ENCODE measurements around the gene SMOC2.

The SMOC2 gene

GRCh38 chr6:168650671-168651111 is 209.7 kb downstream of the SMOC2 start:
- DNase-seq (ENCODE audit: low read depth, low spot score) = no peak

GRCh38 chr6:168655462-168656152 is 214.6 kb downstream of the SMOC2 start:
- no peak for DNase-seq (ENCODE audit: low read depth, low spot score)

GRCh38 chr6:168658059-168658458 is 217.1 kb downstream of the SMOC2 start:
- no peak for DNase-seq (ENCODE audit: low read depth, low spot score)

- DNase-seq (ENCODE audit: low read depth, low spot score) = no peak
Measured at GRCh38 chr6:168660400-168660945, 219.5 kb downstream of the SMOC2 start.

GRCh38 chr6:168662301-168662936 is 221.4 kb downstream of the SMOC2 start:
- no peak for DNase-seq (ENCODE audit: low read depth, low spot score)

GRCh38 chr6:168663041-168663440 is 222.1 kb downstream of the SMOC2 start:
- DNase-seq (ENCODE audit: low read depth, low spot score) = no peak

GRCh38 chr6:168664956-168665355 is 224.0 kb downstream of the SMOC2 start:
- no peak for DNase-seq (ENCODE audit: low read depth, low spot score)

GRCh38 chr6:168666170-168666569 is 225.2 kb downstream of the SMOC2 start:
- DNase-seq (ENCODE audit: low read depth, low spot score) = no peak

- peak; percentile 90 for DNase-seq (ENCODE audit: low read depth, low spot score)
Measured at GRCh38 chr6:168666699-168667427, 225.9 kb downstream of the SMOC2 start.

- no peak for DNase-seq (ENCODE audit: low read depth, low spot score)
Measured at GRCh38 chr6:168667428-168667805, 226.4 kb downstream of the SMOC2 start.

- no peak for DNase-seq (ENCODE audit: low read depth, low spot score)
Measured at GRCh38 chr6:168670401-168670985, 229.5 kb downstream of the SMOC2 start.

GRCh38 chr6:168671028-168671862 is 230.3 kb downstream of the SMOC2 start:
- no peak for DNase-seq (ENCODE audit: low read depth, low spot score)

- no peak for DNase-seq (ENCODE audit: low read depth, low spot score)
Measured at GRCh38 chr6:168671863-168672546, 231.0 kb downstream of the SMOC2 start.

- DNase-seq (ENCODE audit: low read depth, low spot score) = no peak
Measured at GRCh38 chr6:168674595-168674994, 233.6 kb downstream of the SMOC2 start.

- DNase-seq (ENCODE audit: low read depth, low spot score) = no peak
Measured at GRCh38 chr6:168675375-168675774, 234.4 kb downstream of the SMOC2 start.

- DNase-seq (ENCODE audit: low read depth, low spot score) = no peak
Measured at GRCh38 chr6:168675933-168676551, 235.1 kb downstream of the SMOC2 start.

- no peak for DNase-seq (ENCODE audit: low read depth, low spot score)
Measured at GRCh38 chr6:168676552-168677322, 235.8 kb downstream of the SMOC2 start.

GRCh38 chr6:168677323-168677781 is 236.4 kb downstream of the SMOC2 start:
- peak; percentile 83 for DNase-seq (ENCODE audit: low read depth, low spot score)

- no peak for DNase-seq (ENCODE audit: low read depth, low spot score)
Measured at GRCh38 chr6:168678077-168678476, 237.1 kb downstream of the SMOC2 start.

Measured in ELF-1 (cell line).